Astrocyte (in vitro differentiated cells and primary cell): Measurements from ENCODE around the gene CDC26. TPM values are rescaled to one million over a fixed set of nuclear protein-coding genes. Genes with fewer than 3 reads are reported as not detected.

Experiments used
- DNase-seq: peaks from one replicate; pipeline ENCODE4 v3.0.0-alpha.2; 2010; ENCODE audit warnings: low read depth
- FAIRE-seq: peaks from 2 replicates; lab custom pipeline; 2011; peaks lifted over from hg19 to GRCh38; lab: Jason Lieb, UNC
- H2AFZ ChIP-seq: 2 replicates; pipeline ENCODE4 v1.6.0; 2012; ENCODE audit warnings: low read depth, low read length, inconsistent platforms
- H3K27ac ChIP-seq: 2 replicates; pipeline ENCODE4 v1.5.1; 2011; ENCODE audit warnings: low read depth, low read length, inconsistent platforms
- H3K27me3 ChIP-seq: 2 replicates; pipeline ENCODE4 v1.6.0; 2011; ENCODE audit warnings: low read length, inconsistent platforms; ENCODE audit not compliant: insufficient read depth
- H3K36me3 ChIP-seq: 2 replicates; pipeline ENCODE4 v1.5.1; 2011; ENCODE audit warnings: low read length, inconsistent platforms; ENCODE audit not compliant: insufficient read depth
- H3K4me1 ChIP-seq: 2 replicates; pipeline ENCODE4 v1.5.1; 2011; ENCODE audit warnings: low read length, inconsistent platforms; ENCODE audit not compliant: insufficient read depth
- H3K4me2 ChIP-seq: 2 replicates; pipeline ENCODE4 v1.6.0; 2012; ENCODE audit warnings: low read length, inconsistent platforms
- H3K4me3 ChIP-seq: 2 replicates; pipeline ENCODE4 v1.5.1; 2011; ENCODE audit warnings: low read depth, mild to moderate bottlenecking, low read length, inconsistent platforms; ENCODE audit not compliant: insufficient read depth
- H3K79me2 ChIP-seq: 2 replicates; pipeline ENCODE4 v1.6.0; 2012; ENCODE audit warnings: mild to moderate bottlenecking, low read length, inconsistent platforms; ENCODE audit not compliant: insufficient read depth
- H3K9ac ChIP-seq: 2 replicates; pipeline ENCODE4 v1.6.0; 2012; ENCODE audit warnings: mild to moderate bottlenecking, low read length, inconsistent platforms
- H3K9me3 ChIP-seq: 2 replicates; pipeline ENCODE4 v1.5.1; 2012; ENCODE audit warnings: low read depth, mild to moderate bottlenecking, low read length, inconsistent platforms; ENCODE audit not compliant: insufficient read depth
- H4K20me1 ChIP-seq: 2 replicates; pipeline ENCODE4 v1.6.0; 2012; ENCODE audit warnings: low read length, inconsistent platforms; ENCODE audit not compliant: insufficient read depth
- H3K27ac Mint-ChIP-seq: one replicate; pipeline ENCODE4 v1.8.0; 2021; ENCODE audit warnings: mild to moderate bottlenecking, mixed read lengths; ENCODE audit not compliant: unreplicated experiment
- H3K27me3 Mint-ChIP-seq: one replicate; pipeline ENCODE4 v1.8.0; 2021; ENCODE audit warnings: low read depth, mixed read lengths; ENCODE audit not compliant: unreplicated experiment
- H3K36me3 Mint-ChIP-seq: one replicate; pipeline ENCODE4 v1.8.0; 2021; ENCODE audit warnings: low read depth, mixed read lengths; ENCODE audit not compliant: unreplicated experiment
- H3K4me1 Mint-ChIP-seq: one replicate; pipeline ENCODE4 v1.8.0; 2021; ENCODE audit warnings: low read depth, mixed read lengths; ENCODE audit not compliant: unreplicated experiment
- H3K4me3 Mint-ChIP-seq: one replicate; pipeline ENCODE4 v1.8.0; 2021; ENCODE audit warnings: mild to moderate bottlenecking, moderate library complexity, mixed read lengths; ENCODE audit not compliant: unreplicated experiment
- H3K9me3 Mint-ChIP-seq: one replicate; pipeline ENCODE4 v1.8.0; 2021; ENCODE audit warnings: mild to moderate bottlenecking, mixed read lengths; ENCODE audit not compliant: unreplicated experiment
- EZH2 ChIP-seq: IDR thresholded peaks from 2 replicates; pipeline ENCODE4 v1.6.1; 2012; ENCODE audit warnings: mild to moderate bottlenecking, low read length, inconsistent platforms; ENCODE audit not compliant: insufficient read depth
- total RNA-seq: library from RNA; stranded (reverse); gene quantifications from 2 replicates; pipeline ENCODE4 v1.2.1, GENCODE V29; 2021
- TF ChIP-seq, protein P1 (sequence below): IDR thresholded peaks from 2 replicates; pipeline ENCODE4 v1.5.1; 2011; ENCODE audit warnings: low read depth, mild to moderate bottlenecking, inconsistent platforms, low read length, moderate library complexity; ENCODE audit not compliant: insufficient read depth

The CDC26 gene
- total RNA-seq, 1 donor from 2014 or later, result 23.9 TPM

- Mint-ChIP-seq H3K27ac (no peak overlapping the region), H3K4me1 (no peaks in the 10 kb centered on the region), H3K27me3 (peaks cover 15% of the 10 kb centered on the region), H3K9me3 (peaks cover 6% of the 10 kb centered on the region), H3K4me3 (no peak overlapping the region), H3K36me3 (peaks cover 3% of the 10 kb centered on the region)
- Histone ChIP-seq H3K79me2 (no peaks in the 10 kb centered on the region), H3K36me3 (no peaks in the 10 kb centered on the region), H3K4me3 (no peak overlapping the region), H3K4me1 (no peaks in the 10 kb centered on the region), H3K27ac (no peak overlapping the region), H2AFZ (no peak overlapping the region), H3K27me3 (no peaks in the 10 kb centered on the region), H3K9ac (no peak overlapping the region), H3K9me3 (no peaks in the 10 kb centered on the region), H3K4me2 (no peak overlapping the region), H4K20me1 (no peaks in the 10 kb centered on the region)
- TF ChIP-seq, protein P1, sequence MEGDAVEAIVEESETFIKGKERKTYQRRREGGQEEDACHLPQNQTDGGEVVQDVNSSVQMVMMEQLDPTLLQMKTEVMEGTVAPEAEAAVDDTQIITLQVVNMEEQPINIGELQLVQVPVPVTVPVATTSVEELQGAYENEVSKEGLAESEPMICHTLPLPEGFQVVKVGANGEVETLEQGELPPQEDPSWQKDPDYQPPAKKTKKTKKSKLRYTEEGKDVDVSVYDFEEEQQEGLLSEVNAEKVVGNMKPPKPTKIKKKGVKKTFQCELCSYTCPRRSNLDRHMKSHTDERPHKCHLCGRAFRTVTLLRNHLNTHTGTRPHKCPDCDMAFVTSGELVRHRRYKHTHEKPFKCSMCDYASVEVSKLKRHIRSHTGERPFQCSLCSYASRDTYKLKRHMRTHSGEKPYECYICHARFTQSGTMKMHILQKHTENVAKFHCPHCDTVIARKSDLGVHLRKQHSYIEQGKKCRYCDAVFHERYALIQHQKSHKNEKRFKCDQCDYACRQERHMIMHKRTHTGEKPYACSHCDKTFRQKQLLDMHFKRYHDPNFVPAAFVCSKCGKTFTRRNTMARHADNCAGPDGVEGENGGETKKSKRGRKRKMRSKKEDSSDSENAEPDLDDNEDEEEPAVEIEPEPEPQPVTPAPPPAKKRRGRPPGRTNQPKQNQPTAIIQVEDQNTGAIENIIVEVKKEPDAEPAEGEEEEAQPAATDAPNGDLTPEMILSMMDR, result no peak
- TF ChIP-seq EZH2, result no peak
- FAIRE-seq, result no peak
- no peak for DNase-seq
These were observed 40.7 kb upstream of the CDC26 start for GRCh38 chr9:113316030-113316429.

DNA sequence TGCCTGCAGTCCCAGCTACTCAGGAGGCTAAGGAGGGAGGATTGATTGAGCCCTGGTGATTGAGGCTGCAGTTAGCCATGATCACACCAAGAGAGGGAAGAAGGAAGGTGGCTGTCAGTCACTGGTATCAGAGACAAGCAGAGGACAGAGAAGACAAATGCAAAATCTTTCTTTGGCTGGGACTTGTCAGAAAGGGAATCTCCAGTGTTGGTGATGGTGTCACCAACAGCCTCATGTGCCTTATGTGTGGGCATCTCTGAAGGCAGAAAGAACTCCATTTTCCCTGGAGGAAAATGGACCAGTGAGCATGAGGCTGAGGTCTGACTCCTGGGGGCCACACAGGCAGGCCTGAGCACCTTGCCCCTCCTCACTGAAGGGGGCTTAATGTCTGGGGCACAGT is 39.9 kb upstream of the CDC26 start:
- TF ChIP-seq, protein P1, result no peak
- no peak for TF ChIP-seq EZH2
- Mint-ChIP-seq H3K27ac (no peak overlapping the region), H3K4me3 (no peak overlapping the region), H3K36me3 (peaks cover 3% of the 10 kb centered on the region), H3K4me1 (no peaks in the 10 kb centered on the region), H3K27me3 (peaks cover 12% of the 10 kb centered on the region), H3K9me3 (peaks cover 6% of the 10 kb centered on the region)
- H2AFZ ChIP-seq, result no peak overlapping the region
- H3K9ac ChIP-seq, result no peak overlapping the region
- no peaks in the 10 kb centered on the region for H3K9me3 ChIP-seq
- H3K4me1 ChIP-seq, result no peaks in the 10 kb centered on the region
- H3K79me2 ChIP-seq, result no peaks in the 10 kb centered on the region
- no peak for DNase-seq
- no peaks in the 10 kb centered on the region for H4K20me1 ChIP-seq
- H3K27me3 ChIP-seq, result no peaks in the 10 kb centered on the region
- H3K36me3 ChIP-seq, result no peaks in the 10 kb centered on the region
- H3K27ac ChIP-seq, result no peak overlapping the region
- no peak overlapping the region for H3K4me2 ChIP-seq
- FAIRE-seq, result no peak
- H3K4me3 ChIP-seq, result no peak overlapping the region

GRCh38 chr9:113313261-113313660 is 37.9 kb upstream of the CDC26 start:
- Mint-ChIP-seq H3K4me1 (no peaks in the 10 kb centered on the region), H3K27me3 (peaks cover 12% of the 10 kb centered on the region), H3K9me3 (peaks cover 3% of the 10 kb centered on the region), H3K36me3 (peaks cover 3% of the 10 kb centered on the region), H3K4me3 (no peak overlapping the region), H3K27ac (no peak overlapping the region)
- TF ChIP-seq EZH2, result no peak
- TF ChIP-seq, protein P1, result no peak
- H3K27me3 ChIP-seq, result no peaks in the 10 kb centered on the region
- H3K9ac ChIP-seq, result no peak overlapping the region
- H3K9me3 ChIP-seq, result no peaks in the 10 kb centered on the region
- DNase-seq (no peak), FAIRE-seq (no peak)
- H2AFZ ChIP-seq, result no peak overlapping the region
- H3K36me3 ChIP-seq, result no peaks in the 10 kb centered on the region
- H3K4me3 ChIP-seq, result no peak overlapping the region
- no peak overlapping the region for H3K27ac ChIP-seq
- no peaks in the 10 kb centered on the region for H3K79me2 ChIP-seq
- no peak overlapping the region for H3K4me2 ChIP-seq
- H4K20me1 ChIP-seq, result no peaks in the 10 kb centered on the region
- H3K4me1 ChIP-seq, result no peaks in the 10 kb centered on the region
